ENCODE measurements around the gene TRIM47.

Gene TRIM47

GRCh38 chr17:75832652-75833400, 45.6 kb downstream of the TRIM47 start:
- DNase-seq (ENCODE audit: low read depth in 2 of 2), result no peak

- DNase-seq (ENCODE audit: low read depth in 2 of 2), result peak; percentile 43 to 53
These were observed 46.2 kb downstream of the TRIM47 start for GRCh38 chr17:75832164-75832651.

- no peak for DNase-seq (ENCODE audit: low read depth in 2 of 2)
These were observed 47.3 kb downstream of the TRIM47 start for GRCh38 chr17:75831032-75831571.

GRCh38 chr17:75830164-75831031, 48.0 kb downstream of the TRIM47 start:
- DNase-seq (ENCODE audit: low read depth in 2 of 2), result no peak

GRCh38 chr17:75829747-75830146, 48.6 kb downstream of the TRIM47 start:
- no peak for DNase-seq (ENCODE audit: low read depth in 2 of 2)

GRCh38 chr17:75828741-75829140, 49.6 kb downstream of the TRIM47 start:
- no peak for DNase-seq (ENCODE audit: low read depth in 2 of 2)

GRCh38 chr17:75828076-75828400, 50.3 kb downstream of the TRIM47 start:
- DNase-seq (ENCODE audit: low read depth in 2 of 2), result no peak

- DNase-seq (ENCODE audit: low read depth in 2 of 2), result peak; percentile 45 to 58
These were observed 50.9 kb downstream of the TRIM47 start for GRCh38 chr17:75827308-75828075.

- DNase-seq (ENCODE audit: low read depth in 2 of 2), result no peak
These were observed 51.6 kb downstream of the TRIM47 start for GRCh38 chr17:75826561-75827307.

GRCh38 chr17:75825748-75826370, 52.5 kb downstream of the TRIM47 start:
- no peak for DNase-seq (ENCODE audit: low read depth in 2 of 2)

GRCh38 chr17:75825149-75825552, 53.2 kb downstream of the TRIM47 start:
- DNase-seq (ENCODE audit: low read depth in 2 of 2), result no peak

- no peak for DNase-seq (ENCODE audit: low read depth in 2 of 2)
These were observed 53.7 kb downstream of the TRIM47 start for GRCh38 chr17:75824666-75825065.
